Limb (tissue), 2 donors: ENCODE data around the gene GPC5.

ENCODE experiments used
- DNase-seq, 2 donors: peaks; one replicate each; pipeline ENCODE4 v3.0.0-alpha.2; 2016; ENCODE audit errors: extremely low spot score in 2 of 2

GPC5 gene

DNA sequence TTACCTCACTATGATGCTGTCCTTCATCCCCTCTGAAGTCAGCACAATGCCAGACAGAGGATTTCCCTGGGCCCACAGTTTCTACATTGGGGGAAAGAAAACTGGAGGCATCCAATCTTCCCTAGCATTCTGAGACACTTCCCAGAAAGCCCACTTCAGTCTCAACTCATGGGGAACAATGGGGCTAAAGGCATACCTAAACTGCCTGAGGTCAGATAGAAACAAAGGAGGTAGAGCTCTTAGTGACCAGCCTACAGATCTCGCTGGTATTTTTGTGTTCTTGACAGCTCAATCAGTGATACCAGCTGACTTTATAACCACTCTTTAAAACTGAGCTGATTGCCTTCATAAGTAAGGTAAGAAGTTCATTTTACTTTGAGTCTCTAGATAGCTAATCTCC is 947.2 kb downstream of the GPC5 start:
- DNase-seq: no peak

DNA sequence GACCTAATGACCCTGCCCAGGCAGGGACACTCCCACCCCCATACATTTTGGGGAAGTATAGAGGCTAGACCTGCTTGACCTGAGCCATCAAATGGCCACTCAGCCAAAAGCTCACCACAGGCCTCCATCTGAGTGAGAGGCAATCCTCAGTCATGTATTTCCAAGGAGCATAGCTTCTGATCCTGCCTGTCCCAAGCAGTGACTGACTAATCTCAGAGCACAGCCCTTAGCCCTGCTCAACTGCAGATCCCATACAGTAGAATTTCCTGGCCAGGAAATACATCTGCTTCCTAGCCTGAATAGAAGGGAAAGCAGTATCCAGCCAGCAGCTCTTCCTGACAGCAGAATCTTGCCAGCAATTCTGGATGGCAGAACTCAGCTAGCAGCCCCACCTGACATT is 947.6 kb downstream of the GPC5 start:
- no peak for DNase-seq

DNA sequence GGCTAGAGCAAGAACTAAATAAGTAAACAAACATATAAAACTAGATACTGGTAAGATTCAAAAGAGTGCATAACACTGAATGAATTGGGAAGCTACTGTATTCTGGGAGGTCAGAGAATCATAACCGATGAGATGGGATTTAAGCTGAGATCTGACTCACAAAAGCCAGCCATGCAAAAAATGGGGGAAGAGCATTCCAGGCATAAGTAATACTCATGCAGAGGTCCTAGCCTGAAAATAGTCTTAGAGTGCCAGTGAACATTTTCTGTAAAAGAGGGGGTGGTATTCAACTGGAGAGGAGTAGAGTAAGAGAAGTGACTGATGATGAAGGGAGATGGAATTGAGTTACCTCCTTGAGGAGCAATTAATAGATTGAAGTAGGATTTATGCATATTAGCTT is 956.2 kb downstream of the GPC5 start:
- no peak for DNase-seq

DNA sequence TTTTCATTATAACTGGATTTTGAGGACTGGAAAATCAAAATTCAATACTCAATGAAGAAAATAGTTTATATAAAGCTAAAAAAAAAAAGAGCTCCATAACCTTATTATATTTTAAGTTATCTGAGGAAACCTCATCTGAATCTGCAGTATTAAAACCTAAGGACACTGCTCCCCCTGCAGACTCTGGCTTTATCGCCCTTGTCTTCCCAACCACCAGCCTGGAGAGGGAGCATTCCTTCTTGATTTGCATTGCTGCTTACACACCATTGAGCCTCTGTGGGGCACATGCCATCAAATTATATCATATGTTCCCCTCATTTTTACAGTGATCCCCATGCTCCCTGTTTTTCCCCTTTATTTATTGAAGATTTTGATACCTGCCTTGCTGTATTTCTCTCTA is 956.8 kb downstream of the GPC5 start:
- DNase-seq: no peak

DNA sequence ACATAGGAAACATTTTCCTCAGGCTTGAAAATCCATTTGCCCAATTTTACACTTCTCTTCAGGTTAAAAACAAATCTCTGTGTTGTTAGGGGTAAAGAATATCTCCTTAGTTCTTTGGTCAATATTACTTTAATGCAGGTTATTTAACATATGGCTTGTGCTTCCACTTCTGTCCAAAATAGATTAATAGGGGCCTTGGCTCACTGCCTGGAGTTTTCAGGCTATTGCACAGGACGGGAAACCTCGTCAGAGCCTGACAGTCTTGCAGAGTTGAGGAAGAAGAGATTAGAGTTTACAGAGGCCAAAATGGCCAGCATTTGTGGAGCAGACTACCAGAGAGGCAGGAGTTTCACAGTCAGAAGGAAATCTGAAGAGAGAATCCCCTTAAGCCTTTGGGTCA is 964.3 kb downstream of the GPC5 start:
- DNase-seq: peak in 1 of 2 donors; percentile 5

DNA sequence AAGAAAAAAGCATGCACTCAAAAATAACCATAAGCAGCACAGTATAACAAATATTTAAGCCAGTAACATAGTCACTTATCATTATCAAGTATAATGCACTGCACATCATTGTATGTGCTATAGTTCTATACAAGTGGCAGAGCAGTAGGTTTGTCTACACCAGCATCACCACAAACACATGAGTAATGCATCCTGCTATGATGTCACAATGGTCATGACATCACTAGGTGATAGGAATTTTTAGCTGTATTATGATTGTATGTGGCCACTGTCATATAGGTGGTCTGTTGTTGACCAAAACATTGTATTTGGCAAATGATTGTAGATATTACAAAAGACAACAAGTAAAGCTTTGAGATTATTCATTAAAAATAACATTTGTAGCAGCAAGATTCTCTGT is 967.5 kb downstream of the GPC5 start:
- DNase-seq: no peak

DNA sequence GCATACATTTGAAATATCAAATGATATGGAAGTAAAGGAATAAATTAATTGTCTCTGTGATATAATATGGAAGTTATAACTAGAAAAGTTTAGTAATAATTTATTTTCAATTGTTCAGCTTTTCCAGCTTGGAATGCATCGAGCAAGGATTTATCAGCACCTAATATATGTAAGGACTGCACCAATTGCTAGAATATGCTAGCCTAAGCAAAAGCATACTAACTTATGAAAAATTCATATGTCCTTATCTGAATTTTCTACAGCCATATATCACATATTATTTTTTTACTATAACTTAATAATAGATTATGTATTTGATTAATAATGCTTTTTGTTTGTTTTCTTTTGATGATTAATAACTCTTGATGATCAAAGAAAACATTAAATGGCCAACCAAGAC is 979.0 kb downstream of the GPC5 start:
- no peak for DNase-seq

DNA sequence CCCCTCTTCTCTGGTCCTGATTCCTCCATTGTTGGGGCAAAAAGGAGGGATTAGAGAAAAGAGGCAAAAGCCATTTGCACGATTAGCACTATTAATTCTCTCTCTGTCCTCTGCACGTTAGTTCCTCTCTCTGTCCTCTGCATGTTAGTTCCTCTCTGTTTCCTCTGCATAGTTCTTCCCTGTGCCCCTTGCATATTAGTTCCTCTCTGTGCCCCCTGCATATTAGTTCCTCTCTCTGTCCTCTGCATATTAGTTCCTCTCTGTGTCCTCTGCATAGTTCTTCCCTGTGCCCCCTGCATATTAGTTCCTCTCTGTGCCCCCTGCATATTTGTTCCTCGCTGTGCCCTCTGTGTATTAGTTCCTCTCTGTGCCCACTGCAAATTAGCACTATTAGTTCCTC is 981.0 kb downstream of the GPC5 start:
- no peak for DNase-seq

DNA sequence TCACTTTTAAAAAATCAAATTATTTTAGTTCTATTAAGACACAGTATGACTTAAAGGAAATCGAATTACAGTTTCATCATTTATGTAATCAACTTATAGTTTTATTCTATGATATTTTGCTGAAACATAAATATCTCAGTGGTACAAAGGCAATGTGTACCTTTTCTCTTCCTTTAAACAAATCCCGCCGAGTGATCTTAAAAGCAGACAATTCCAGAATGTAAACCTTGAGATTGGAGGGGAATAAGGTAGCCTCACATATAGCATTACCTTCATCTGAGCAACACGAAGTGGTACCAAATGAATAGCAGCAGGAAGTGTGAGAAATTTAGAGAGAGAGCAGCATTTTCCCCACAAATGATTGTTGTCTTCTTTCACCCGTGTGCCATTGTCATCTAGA is 986.0 kb downstream of the GPC5 start:
- DNase-seq: no peak

DNA sequence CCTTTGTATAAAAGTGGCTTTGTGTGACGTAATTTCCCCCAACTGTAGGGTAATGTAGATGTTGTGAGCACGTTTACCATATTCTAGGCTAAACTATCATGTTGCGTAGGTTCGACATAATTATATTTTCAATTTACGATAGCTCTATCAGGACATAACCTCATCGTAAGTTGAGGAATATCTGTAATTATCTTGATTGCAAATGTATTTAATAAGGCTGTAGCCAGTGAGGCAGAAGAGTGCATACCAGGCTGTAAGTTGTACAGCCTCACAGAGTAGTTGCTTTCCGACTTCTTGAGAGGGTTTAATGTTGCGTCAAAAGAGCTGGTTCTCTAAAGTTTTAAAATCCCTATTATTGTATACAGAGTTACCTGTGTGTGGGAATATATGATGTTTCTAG is 988.8 kb downstream of the GPC5 start:
- no peak for DNase-seq

DNA sequence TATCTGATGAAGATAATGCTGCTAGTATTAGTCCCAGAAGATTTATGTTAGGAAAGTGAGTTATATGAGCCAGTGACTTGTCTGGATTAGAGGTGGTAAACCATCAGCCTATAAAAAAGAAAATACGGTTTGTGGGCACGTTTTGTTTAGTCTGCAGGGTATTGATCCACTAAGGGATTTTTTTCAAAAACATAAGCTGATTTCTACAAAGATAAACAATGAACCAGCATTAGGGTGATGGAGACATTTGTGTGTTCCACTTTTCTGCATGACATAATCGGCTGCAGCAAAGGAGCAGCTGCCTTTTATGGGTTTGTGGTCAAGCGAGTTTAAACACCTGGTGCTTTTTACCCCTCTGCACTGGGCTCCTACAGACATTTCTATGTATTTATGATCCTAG is 991.8 kb downstream of the GPC5 start:
- no peak for DNase-seq

DNA sequence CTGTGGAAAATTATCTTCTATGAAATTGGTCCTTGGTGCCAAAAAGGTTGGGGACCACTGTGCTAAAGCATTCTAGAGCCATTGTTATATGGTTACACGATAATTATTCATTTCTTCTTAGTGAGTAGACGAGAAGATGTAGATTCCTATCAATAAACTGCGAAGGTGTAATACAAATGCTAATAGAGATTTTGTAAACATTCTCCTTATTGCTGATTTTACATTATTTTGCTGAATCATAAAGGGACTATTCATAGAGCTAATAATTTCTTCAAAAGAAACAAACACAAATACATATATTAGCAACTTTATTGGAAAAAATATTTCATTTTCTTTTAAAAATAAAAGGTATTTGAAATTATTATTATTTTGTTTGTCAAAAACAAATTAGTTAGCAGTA is 1005.2 kb downstream of the GPC5 start:
- no peak for DNase-seq

DNA sequence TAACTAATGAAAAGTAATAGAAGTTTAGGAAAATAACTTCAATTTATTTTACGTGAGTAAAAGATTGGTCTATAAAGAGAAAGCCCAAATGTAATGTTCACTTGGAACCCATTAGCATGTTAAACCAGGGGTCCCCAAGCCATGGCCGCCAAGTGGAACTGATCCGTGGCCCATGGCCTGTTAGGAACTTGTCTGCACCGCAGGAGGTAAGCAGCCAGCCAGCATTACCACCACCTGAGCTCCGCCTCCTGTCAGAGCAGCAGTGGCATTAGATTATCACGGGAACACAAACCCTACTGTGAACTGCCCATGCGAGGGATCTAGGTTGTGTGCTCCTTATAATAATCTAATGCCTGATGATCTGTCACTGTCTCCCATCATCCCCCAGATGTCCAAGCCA is 1009.4 kb downstream of the GPC5 start:
- no peak for DNase-seq

DNA sequence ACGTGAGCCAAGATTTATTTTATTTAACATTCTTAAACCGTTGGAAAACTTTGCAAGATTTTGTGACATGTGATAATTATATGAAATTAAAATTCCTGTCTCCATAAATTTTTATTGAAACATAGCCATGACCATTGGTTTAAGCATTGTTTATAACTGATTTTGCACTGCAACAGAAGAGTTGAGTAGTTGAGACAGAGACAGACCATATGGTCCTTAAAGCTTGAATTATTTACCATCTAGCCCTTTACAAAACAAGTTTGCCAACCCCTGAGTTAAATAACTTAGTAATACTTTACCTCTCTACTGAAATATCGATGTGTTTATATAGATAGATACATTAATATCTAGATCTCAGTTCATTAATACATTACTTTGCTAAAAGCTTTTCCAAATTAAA is 1014.1 kb downstream of the GPC5 start:
- DNase-seq: no peak

DNA sequence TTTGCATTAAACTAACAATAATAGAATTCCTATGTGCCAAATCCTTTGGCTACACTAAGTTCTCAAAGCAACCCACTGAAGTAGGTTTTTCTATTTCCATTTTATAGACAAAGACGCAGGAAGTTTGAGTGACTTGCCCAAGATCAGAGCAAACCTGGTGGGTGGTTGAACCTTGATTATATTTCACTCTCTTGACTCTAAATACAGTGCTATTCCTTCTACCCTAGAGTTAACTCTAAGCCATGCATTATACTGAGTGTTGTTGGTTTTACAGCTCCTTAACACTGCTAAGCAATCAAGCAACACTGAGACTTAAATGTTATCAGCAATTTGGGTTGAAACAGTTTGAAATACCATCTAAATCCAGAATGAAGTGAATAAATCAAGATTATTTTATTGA is 1014.6 kb downstream of the GPC5 start:
- DNase-seq: no peak

DNA sequence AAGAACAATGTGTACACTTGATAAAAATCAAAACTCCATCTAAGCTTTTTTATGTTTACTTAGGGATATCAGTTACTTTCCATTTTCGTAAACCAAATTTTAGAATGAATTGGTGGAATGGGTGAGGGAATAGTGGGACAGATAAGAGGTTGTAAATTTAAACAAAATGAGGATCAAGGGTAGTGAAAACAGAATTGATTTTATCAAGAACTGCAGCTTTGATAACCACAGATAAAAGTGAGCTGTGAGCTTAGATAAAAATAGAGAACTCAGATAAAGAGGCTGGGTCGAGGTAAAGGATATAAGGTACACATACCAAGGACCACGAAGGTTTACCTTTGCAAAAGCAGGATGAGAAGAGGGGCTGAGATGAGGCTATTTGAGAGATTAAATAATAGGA is 1015.0 kb downstream of the GPC5 start:
- no peak for DNase-seq

DNA sequence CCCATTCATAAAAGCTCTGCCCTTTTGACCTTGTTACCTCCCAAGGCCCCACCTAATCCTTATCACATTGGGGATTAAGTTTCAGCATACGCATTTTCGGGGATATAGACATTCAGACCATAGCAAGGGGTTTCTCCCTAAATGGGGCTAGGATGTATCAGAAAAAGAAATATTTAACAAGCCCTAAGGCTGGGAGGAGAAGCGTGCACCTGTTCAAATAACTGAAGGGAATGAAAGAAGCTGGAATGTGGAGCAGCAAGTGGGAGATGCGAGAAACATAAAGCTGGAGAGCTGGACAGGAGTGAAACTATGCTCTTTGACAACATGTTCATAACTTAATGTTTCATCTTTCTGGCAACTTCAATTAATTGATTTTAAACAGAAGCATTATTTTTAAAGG is 1016.4 kb downstream of the GPC5 start:
- DNase-seq: no peak

DNA sequence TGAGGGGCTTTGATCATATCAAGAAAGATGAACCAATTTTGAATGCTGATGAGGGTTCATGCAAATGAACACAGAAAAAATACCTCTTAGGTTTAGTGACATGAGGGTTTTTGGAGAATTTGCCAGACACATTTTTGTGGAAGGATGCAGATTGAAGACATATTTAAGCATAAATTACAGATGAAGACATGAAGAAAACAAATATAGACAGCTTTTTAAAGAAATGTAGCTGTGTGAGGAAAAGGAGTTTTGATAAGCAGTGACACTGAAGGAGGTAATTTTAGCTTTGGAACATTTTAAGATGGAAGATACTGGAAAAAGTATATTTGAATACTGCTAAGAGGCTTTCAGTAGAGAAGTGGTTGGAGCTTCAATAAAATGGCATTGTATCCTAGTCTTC is 1017.4 kb downstream of the GPC5 start:
- DNase-seq: no peak

DNA sequence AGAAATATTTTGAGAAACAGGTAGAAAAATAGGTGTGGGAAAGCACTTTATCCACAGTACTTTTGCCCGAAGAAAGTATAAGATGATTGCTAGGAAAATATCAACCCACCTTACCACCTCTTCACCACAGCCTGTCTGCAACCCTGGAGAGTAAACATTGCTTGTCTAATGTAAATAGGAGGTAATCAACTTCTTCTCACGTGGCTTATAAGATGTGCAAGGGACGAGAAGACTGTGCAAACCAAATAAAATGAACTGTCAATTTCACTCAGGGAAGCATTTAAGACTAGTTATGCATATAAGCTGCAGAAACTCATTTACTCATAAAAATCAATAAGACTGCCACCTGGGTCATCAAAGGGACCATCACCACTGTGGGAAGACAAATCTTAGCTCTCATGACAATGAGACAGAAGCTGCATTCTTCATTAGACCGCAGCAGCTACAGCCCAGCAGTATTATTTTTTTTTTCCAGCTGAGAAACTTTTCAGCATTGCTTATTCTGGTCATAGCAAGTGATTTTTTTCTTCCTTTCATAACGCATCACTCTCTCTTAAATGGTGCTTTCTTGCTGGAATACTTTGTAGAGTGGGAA is 1020.5 kb downstream of the GPC5 start:
- DNase-seq: no peak

DNA sequence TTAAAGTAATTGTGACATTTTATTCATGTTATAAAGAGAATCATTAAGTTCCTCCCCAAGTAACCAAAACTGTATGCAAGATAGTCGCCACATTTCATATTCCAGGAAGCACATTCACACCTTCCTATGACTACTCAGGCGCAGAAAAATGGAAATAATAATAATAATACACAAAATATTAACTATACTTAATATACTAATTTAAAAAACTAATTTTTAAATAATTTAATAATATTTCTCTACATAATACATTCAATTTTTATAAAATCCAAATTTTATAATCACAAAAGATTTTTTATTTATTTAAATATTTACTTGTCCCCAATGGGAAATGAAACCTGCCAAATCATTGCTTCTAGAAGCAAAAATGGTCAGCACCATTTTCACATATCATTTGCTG is 1030.8 kb downstream of the GPC5 start:
- no peak for DNase-seq

DNA sequence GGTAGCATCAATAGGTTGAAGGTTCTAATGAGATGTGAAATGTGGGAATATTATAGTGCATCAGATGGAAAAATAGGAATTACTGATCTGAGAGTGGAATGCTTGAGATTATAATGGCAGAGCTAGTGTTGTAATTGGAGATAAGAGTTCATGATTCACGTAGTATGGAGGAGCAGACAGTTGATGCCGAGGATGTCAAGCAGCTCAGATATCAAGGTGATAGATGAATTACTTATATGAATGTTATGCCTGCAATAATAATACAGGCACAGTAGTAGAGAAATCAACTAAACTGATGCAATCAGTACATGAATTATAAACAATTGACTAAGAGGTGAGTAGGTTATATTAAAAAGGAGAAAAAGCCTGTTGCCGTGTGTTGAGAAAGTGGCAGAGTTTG is 1035.0 kb downstream of the GPC5 start:
- DNase-seq: no peak

DNA sequence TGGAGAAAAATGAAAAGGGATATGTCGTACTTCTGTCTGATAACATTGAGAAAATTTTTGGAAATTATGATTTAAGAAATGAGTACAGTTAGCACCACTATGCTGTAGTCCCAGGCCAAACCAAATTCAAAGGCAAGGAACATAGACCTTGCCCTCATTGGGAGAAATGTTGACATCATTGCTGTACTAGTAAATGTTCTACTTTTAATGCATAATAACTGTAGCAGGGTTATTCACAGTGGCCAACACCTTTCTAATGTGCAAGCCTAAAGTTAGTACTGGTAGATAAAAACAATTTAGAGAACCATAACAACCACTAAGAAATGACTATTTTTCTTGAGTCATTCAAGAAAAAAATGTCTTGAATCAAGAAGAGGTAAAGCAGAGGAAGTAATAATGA is 1035.5 kb downstream of the GPC5 start:
- no peak for DNase-seq

DNA sequence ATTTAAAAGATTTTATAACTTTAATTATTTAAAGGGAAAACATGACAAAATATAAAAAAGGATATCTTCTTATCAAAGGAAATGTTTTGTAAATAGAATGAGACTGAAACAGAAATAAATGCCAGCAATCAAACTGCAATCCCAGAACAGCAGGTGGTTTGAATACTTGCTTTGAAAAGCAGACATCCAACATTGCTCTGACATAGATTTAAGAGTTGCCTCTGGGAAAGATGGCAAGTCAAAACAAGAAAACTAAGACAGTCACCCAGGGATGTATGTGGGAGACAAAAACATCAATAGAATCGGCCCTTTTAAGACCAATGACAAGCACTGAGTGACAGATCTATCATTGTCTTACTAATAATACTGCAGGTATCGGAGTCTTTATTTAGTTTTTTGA is 1038.5 kb downstream of the GPC5 start:
- DNase-seq: no peak

DNA sequence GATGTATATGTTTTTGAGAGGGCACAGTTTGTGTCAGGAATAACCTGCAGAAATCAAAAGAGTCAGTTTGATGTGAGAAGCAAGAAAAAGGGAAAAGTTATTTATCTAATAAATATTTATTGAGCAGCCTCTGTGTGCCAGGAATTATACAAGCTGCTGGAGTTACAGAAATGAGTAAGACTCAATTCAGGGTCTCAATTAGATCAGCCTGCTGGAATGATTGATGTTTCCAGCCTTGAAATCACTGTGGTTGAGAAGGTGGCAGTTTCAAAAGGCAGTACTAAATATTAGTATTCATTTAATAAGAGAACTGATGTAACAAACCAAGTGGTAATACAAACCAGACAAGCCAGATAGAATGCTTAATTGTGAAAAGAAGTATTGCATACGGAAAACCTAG is 1045.8 kb downstream of the GPC5 start:
- no peak for DNase-seq
